K562 (cell line): ENCODE measurements around the gene GDF11. TPM values are rescaled to one million over a fixed set of nuclear protein-coding genes. Genes with fewer than 3 reads are reported as not detected.

Experiments
- ATF1 ChIP-seq, 2 experiments: fragments of 450-650 bp in 1 of 2; IDR thresholded peaks; 2 replicates each; pipeline ENCODE4 v1.6.1; 2016; ENCODE audit warnings: missing compliant biosample characterization in 1 of 2, missing genetic modification characterization in 1 of 2
- C11orf30 ChIP-seq: fragments of 450-650 bp; IDR thresholded peaks from 2 replicates; pipeline ENCODE4 v1.6.1; 2016; ENCODE audit warnings: low read depth, mild to moderate bottlenecking
- DIDO1 ChIP-seq: fragments of 450-650 bp; IDR thresholded peaks from 2 replicates; pipeline ENCODE4 v1.6.1; 2016; ENCODE audit warnings: low read depth, missing biosample characterization, missing genetic modification characterization
- FOXM1 ChIP-seq, 2 experiments: fragments of 450-650 bp in 1 of 2; sonication (generic) in 1 of 2; formaldehyde crosslinking in 1 of 2; IDR thresholded peaks; 2 replicates each; pipeline versions ENCODE4 v1.6.1 to v1.9.0; 2017 to 2022; ENCODE audit warnings: low read depth in 2 of 2, mild to moderate bottlenecking in 2 of 2, missing genetic modification reagents in 1 of 2, moderate library complexity in 1 of 2
- FOXP4 ChIP-seq: sonication (generic); formaldehyde crosslinking; IDR thresholded peaks from 2 replicates; pipeline ENCODE4 v1.8.0; 2022; ENCODE audit warnings: mild to moderate bottlenecking, missing genetic modification reagents, borderline replicate concordance
- HBP1 ChIP-seq: fragments of 450-650 bp; formaldehyde crosslinking; IDR thresholded peaks from 2 replicates; pipeline ENCODE4 v1.4.0; 2022; ENCODE audit warnings: missing genetic modification characterization
- LARP7 ChIP-seq: fragments of 450-650 bp; IDR thresholded peaks from 2 replicates; pipeline ENCODE4 v1.6.1; 2016
- PHF21A ChIP-seq: fragments of 450-650 bp; IDR thresholded peaks from 2 replicates; pipeline ENCODE4 v1.6.1; 2017; ENCODE audit warnings: low read depth, borderline replicate concordance
- RFX1 ChIP-seq: fragments of 450-650 bp; IDR thresholded peaks from 2 replicates; pipeline ENCODE4 v1.6.1; 2016; ENCODE audit warnings: mild to moderate bottlenecking, moderate library complexity
- SETDB1 ChIP-seq: IDR thresholded peaks from one replicate; pipeline ENCODE4 v1.6.1; 2012; ENCODE audit warnings: low read length, control low read depth, inconsistent platforms
- THAP12 ChIP-seq: fragments of 250-450 bp; sonication (Bioruptor Pico); IDR thresholded peaks from 2 replicates; pipeline ENCODE4 v1.9.0; 2021; ENCODE audit warnings: mild to moderate bottlenecking, inconsistent platforms
- THRB ChIP-seq: fragments of 450-650 bp; formaldehyde crosslinking; conservative IDR thresholded peaks from 2 replicates; pipeline ENCODE4 v1.4.0; 2022; ENCODE audit warnings: mild to moderate bottlenecking, missing genetic modification characterization
- ZFP91 ChIP-seq: sonication (generic); formaldehyde crosslinking; IDR thresholded peaks from 2 replicates; pipeline ENCODE4 v1.8.0; 2022; ENCODE audit warnings: mild to moderate bottlenecking, missing genetic modification reagents
- ZNF512 ChIP-seq: IDR thresholded peaks from 2 replicates; pipeline ENCODE4 v1.6.1; 2016; ENCODE audit warnings: missing genetic modification characterization, missing compliant biosample characterization
- ZNF76 ChIP-seq: fragments of 250-450 bp; sonication (Bioruptor Pico); IDR thresholded peaks from 2 replicates; pipeline ENCODE4 v1.4.0; 2020; ENCODE audit warnings: mild to moderate bottlenecking, moderate library complexity, borderline replicate concordance
- polyA plus RNA-seq, 8 experiments: library from polyadenylated mRNA; depleted of rRNA in 4 of 8; stranded (reverse) in 5 of 8; unstranded in 3 of 8; fragments of >200 nt; fragmentation: Nextera tagmentation in 2 of 8; fragmentation: Illumina TruSeq in 1 of 8; extraction: Ambion mirVana in 2 of 8; extraction: Trizol in 1 of 8; gene quantifications; 2 replicates each; pipeline versions ENCODE4 v1.2.1 to v1.2.3, GENCODE V29; 2011 to 2014; ENCODE audit warnings: inconsistent platforms in 1 of 8, missing spikeins in 1 of 8
- total RNA-seq, 7 experiments: library from RNA; depleted of rRNA in 6 of 7; stranded (reverse); fragments of >200 nt in 6 of 7; fragmentation: Illumina TruSeq in 2 of 7; extraction: Trizol in 2 of 7; gene quantifications; 2 replicates each; pipeline versions ENCODE4 v1.2.1 to v1.2.3, GENCODE V29; 2011 to 2021; ENCODE audit warnings: low replicate concordance in 1 of 7

The GDF11 gene
- total and polyA plus RNA-seq, 9 of the 15 experiments (the other 6 are each of a cell fraction or from before 2014, with no cell fraction given): 1.4 to 15.7 (median 4.8) TPM

- TF ChIP-seq ATF1 (CRISPR knock-in tag; IDR thresholded peaks at IDR 0.05) (no peak), ATF1 (tag; IDR thresholded peaks at IDR 0.05) (peak; percentile 30), ZFP91 (CRISPR knock-in tag) (no peak), RFX1 (no peak), FOXM1 (IDR thresholded peaks at IDR 0.05; ENCODE audit: low read depth) (no peak; the same call in 1 of the 2 replicates), FOXM1 (CRISPR knock-in tag; IDR thresholded peaks at IDR 0.05; ENCODE audit: low read depth) (no peak), THAP12 (CRISPR knock-in tag) (no peak), ZNF76 (CRISPR knock-in tag) (no peak), FOXP4 (CRISPR knock-in tag) (no peak), ZNF512 (tag) (peak; percentile 65), LARP7 (peak; percentile 99), PHF21A (peak; percentile 66; the same call in 1 of the 2 replicates), SETDB1 (no peak), C11orf30 (peak; percentile 46; the same call in 1 of the 2 replicates), HBP1 (peak; percentile 96), THRB (peak; percentile 95), DIDO1 (tag) (no peak)
These were observed at the start of gene GDF11 (continued) for GRCh38 chr12:55742719-55743405.
